GM21528 (cell line): Measurements from ENCODE around the gene BCL2L15.

Experiments
- ATAC-seq: cut with Tn5 transposase; IDR thresholded peaks from one replicate; pipeline ENCODE4 v1.9.1; 2021; ENCODE audit warnings: mild to moderate bottlenecking, moderate library complexity; ENCODE audit not compliant: unreplicated experiment, low FRiP score

Gene BCL2L15

GRCh38 chr1:113835686-113836290 is 51.6 kb downstream of the BCL2L15 start:
- ATAC-seq = no peak

DNA sequence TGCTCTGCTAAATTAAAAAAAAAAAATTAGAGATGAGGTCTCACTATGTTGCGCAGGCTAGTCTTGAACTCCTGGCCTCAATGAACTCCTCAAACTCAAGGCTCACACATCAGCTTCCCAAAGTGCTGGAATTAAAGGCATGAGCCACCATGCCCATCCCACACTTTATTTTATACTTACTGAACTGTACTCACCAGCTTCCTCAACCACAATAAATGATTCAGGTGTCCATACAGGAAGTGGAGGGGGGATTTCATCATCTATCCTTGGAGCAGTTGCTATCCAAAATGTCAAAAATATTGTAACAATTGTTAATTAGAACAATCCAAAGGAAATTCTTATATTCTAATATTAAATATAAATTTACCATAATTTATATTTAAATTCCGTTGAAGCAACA is 52.7 kb downstream of the BCL2L15 start:
- ATAC-seq = no peak
